Stimulated activated CD8-positive, alpha-beta memory T cell treated with anti-CD3 and anti-CD28 coated beads, Interleukin-15, amount 100 ng/mL, for 4 hours (primary cell): ENCODE results near the gene OR51T1.
"Not testable (repeated sequence)": the region's sequence is repeated elsewhere in the genome, so short reads cannot be mapped to it uniquely, and the experiment has no call there.

Experiments
- DNase-seq, 2 donors: peaks; one replicate each; pipeline ENCODE4 v3.0.0-alpha.2; 2020; ENCODE audit warnings: low read depth in 2 of 2

The OR51T1 gene, protein sequence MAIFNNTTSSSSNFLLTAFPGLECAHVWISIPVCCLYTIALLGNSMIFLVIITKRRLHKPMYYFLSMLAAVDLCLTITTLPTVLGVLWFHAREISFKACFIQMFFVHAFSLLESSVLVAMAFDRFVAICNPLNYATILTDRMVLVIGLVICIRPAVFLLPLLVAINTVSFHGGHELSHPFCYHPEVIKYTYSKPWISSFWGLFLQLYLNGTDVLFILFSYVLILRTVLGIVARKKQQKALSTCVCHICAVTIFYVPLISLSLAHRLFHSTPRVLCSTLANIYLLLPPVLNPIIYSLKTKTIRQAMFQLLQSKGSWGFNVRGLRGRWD

DNA sequence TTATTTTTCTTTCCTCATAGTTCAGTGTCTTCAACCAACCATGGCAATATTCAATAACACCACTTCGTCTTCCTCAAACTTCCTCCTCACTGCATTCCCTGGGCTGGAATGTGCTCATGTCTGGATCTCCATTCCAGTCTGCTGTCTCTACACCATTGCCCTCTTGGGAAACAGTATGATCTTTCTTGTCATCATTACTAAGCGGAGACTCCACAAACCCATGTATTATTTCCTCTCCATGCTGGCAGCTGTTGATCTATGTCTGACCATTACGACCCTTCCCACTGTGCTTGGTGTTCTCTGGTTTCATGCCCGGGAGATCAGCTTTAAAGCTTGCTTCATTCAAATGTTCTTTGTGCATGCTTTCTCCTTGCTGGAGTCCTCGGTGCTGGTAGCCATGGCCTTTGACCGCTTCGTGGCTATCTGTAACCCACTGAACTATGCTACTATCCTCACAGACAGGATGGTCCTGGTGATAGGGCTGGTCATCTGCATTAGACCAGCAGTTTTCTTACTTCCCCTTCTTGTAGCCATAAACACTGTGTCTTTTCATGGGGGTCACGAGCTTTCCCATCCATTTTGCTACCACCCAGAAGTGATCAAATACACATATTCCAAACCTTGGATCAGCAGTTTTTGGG lies at the start of gene OR51T1:
Gene OR51T1 (plus strand): TSS at position 41 of the 641 bp plus-strand sequence. CDS start 0 bp downstream, at position 41.
- no peak for DNase-seq

DNA sequence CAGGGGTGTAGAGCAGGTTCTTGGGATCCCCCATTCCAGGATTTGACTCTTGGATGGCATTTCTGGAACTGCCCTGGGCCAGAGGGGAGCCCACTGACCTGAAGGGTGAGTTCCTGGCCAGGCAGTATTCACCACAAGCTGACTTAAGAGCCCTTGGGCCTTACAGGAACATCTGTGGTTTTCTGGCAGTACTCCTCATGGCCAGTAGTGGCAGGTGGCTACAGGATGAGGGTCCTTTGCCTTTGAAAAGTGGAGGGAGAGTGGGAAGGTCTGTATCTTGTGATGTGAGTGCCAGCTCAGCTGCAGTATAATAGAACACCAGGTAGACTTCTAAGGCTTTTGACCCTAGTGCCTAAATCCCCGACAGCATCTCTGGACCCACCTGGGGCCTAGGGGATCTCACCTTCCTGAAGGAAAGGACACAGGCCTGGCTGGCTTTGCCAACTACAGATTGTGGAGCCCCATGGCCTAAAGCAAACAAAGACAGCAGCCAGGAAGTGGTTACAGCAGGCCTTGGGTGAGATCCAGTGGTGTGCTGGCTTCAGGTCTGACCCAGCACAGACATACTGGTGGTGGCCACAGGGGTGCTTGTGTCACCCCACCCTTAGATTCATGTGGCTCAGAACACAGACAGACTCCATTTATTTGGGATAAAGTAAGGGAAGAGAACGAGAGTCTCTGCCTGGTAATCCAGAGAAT lies 41.7 kb upstream of the OR51T1 start:
- no peak for DNase-seq

DNA sequence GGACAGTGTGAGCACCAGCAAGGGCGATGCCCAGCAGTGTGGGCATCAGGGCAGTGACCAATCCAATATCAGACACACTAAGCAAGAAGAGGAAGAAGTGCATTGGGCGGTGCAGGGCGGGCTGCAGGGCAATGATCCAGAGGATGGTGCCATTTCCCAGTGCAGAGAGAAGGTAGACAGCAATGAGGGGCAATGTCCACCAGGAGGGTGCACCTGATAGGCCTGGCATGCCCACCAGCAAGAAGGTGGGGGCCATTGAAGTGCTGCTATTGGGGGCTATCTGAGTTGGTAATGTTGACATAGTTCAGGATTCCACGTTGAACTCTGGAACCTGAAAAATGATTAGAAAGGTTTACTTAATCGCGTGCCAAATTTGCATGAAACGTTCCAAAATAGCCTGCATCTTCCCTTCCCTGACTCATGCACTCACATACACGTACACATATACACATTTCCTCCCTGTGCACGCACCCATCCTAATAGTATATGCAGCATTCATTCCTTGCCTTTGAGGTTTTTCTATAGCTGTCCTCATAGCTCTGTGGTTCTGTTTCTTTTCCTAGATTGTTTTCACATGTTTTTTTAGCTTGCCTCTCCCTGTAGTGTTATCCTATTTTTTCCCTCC lies 32.7 kb upstream of the OR51T1 start, which contains the start of gene OR51S1:
Gene OR51S1 (minus strand): TSS at position 301 of the 625 bp plus-strand sequence. CDS start 0 bp downstream, at position 301.
- DNase-seq: no peak

DNA sequence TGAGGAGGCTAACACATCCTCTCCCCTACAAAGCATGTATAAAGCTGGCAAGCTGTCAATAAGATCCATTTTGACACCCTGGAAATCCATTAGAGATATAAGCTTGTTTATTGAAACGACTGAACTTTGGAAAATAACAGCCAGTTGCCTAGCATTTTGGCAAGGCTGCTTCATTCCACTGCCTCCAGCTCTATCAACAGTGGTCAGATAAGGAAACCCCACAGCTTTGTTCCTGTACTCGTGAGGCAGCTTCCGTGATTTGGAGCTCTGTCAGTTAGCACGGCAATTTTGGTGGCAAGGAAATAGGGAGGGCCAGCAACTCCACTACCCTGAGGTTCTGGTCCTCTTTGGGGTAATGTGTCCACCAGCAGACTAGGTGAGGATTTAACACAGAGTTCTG lies 30.7 kb upstream of the OR51T1 start:
- DNase-seq: no peak

DNA sequence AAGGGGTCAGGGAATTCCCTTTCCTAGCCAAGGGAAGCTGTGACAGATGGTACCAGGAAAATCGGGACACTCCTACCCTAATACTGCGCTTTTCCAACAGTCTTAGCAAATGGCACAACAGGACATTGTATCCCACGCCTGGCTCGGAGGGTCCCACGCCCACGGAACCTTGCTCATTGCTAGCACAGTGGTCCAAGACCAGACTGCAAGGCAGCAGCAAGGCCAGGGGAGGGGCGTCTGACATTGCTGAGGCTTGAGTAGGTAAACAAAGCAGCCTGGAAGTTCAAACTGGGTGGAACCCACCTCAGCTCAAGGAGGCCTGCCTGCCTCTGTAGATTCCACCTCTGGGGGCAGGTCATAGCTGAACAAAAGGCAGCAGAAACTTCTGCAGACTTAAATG lies 27.4 kb upstream of the OR51T1 start:
- not testable (repeated sequence) for DNase-seq

DNA sequence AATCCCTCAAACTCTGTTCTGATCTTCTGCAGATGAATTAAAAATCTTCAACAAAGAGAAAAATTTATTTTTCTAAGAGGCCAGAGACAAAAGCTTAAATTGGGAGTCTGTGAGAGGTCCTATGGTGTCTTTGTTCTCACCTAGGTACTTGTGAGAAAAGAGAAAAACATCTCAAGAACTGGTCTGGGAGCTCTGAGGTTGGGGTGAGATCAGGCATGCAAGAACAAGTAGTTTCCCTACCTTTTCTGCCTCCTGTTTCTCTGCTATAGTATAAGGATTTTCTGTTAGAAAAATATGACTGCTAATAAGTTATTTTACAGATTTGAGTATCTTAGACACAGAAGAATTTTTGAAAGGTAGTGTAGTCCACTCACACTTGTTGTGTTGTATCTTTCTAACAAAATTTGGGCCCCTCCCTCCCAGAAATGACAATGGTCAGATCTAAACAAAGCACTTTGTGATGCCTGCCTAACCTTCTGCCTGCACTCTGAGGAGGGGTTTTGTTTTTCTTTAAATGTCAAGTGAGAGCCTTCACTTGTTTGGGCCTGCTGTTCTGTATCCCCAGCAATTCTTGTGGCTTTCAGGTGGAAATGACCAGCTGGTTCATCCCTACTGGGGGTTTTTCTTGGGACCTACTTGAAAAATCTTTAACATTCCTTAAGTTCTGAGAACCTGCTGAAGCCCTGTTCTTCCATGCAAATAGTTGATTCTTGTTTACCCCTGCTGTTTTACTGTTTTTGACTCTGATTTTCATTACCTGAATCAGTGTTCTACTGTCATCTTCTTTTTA lies 19.1 kb upstream of the OR51T1 start:
- DNase-seq: no peak

DNA sequence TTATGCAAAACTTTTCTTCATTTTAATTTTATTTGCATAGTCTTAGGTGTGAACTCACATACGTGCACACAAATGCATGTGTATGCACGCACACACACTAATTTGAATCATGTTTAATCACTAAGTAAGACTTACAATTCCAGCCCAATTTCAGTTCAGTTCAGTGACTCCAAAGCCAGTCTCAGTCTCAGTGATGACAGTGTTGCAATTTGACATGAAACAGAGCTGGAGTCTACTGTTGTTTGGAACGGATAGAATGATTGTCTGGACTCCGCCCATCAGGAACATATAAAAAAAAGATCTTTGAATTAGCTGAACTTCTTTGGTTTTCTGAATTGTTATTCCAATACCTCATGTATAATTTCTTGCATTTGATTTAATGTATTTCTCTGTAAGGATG lies 17.8 kb upstream of the OR51T1 start:
- DNase-seq: no peak

DNA sequence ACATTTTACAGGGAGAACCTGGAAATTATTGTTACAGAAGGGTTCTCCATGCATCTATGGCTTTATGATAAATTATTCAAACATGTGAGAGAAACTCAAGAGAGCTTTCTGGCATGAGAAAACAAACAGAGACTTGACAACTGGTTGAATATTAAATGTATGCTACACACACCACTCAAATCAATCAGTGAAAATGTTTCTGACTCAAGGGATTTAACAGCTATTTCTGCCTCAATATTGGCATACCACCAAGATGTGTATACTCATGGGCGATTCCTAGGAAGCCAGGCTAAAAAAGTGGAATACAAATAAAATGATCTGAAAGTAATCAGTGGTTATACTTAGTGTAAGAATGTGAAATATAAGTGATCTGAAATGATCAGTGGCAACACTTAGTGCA lies 15.8 kb upstream of the OR51T1 start:
- no peak for DNase-seq

DNA sequence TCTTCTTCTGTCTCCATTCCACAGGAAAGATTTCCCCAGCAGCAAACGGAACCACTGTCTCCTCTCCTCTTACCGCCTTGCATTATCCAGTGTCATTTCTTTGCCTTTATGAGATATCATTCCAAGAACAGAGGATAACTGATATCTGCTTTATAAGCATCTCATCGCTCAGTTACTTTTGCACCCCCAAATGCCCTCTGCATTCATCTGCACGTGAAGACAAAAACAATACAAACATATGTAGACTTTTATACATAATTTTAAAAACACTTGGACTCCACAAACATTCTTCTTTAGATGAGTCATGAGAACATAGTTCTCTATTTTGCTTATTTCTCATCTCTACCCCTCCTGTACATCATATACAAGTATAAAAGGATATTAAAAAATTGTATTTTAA lies 512 bp upstream of the OR51T1 start:
- no peak for DNase-seq

DNA sequence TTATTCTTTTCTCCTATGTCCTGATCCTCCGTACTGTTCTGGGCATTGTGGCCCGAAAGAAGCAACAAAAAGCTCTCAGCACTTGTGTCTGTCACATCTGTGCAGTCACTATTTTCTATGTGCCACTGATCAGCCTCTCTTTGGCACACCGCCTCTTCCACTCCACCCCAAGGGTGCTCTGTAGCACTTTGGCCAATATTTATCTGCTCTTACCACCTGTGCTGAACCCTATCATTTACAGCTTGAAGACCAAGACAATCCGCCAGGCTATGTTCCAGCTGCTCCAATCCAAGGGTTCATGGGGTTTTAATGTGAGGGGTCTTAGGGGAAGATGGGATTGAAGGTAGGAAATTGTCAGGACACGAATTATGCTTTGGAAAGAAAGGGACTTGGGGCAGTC lies 843 bp downstream of the OR51T1 start:
- DNase-seq: no peak

DNA sequence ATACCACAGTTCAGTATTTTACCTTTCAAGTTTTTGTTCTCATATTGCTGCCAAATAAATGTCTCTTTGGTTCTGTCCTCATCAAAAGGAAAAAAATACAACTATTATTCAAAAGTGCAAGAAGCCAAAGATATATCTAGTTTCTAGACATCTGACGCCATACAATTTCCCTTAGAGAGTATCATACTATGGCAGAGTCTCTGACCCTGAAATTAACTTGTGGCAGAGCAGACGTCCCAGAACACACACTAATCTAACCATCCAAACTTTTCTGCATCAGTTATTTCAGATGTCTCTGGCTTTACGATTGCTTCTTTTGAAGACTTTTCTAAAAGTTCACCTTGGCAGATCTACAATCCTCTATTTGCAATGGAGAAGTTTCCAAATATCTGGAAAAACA lies 2.7 kb downstream of the OR51T1 start:
- no peak for DNase-seq

DNA sequence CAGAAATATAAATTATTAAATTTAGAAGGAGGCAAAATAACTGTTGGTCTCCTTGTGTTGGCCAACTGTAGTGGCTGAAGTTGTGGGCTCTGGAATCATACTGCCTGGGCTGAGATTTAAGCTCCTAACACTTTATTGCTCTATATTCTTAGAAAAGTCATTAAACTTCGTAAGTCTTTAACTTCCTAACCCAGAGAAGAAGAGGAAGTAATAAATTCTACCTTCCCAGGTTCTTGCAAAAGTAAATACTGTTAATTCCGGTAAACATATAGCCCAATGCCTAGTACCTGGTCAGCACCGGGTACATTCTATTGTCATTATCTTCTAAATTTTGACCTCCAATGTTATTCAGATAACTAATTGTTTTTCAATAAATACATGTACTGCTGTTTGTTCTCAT lies 4.5 kb downstream of the OR51T1 start:
- no peak for DNase-seq

DNA sequence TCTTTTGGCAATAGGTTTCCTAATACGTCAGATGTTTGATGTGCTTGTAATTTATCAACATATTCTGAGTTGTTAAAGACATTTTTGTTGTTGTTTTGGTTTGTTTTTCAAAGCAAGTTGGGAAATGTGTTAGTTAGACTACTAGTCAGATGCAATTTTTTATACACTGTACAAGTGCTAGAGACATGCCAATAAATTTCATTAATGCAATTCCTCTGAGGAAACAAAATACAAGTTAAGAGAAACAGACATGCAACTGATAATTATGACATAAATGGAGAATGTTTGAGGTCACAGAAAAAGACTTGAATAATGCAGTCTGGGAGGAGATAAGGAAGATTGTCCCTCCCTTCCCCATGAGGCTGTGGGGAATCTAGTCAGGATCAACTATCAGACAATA lies 5.9 kb downstream of the OR51T1 start:
- DNase-seq: no peak

DNA sequence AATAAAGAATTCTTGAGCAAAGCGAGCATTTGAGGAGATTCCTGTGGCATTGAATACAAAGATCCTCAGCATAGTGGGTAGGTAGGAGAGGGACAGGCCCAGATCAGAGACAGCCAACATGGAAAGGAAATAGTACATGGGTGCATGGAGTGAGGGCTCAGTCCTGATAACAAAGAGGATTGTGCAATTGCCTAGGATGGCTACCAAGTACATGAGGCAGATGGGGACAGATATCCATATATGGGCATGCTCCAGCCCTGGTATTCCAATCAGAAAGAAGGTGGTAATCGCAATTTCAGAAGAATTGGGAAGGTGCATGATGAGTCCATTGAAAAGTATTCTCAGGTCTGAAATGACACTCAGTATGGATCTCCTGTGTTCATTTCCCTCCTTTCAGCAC lies 8.6 kb downstream of the OR51T1 start:
- DNase-seq: no peak

DNA sequence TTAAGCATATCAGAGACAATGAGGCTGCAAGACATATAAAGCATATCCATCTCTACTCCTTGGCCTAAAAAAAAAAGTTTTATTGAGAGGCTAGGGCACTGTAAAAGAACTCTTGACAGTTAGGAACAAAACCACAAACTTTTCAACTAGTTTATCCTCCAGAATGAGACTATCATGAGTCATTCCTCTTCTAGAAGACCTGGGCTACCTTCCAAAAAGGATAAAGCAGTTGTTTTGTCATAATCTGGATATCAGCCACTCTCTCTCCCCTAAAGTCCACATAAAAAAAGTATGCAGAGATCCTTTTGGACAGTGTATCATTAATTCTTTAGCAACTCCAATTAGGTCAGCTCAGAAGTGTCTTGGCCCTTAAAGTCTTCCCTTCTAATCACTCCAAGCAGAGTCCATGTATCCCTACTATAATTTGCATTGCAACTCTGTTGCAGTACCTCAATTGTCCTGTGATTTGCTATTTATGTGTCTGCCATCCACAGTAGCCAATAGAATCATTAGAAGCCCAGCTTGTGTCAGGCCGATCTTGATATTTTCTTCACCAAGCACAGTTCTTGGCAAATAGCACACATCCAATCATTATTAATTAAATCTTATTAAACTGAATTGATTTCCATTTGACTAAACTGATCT lies 10.4 kb downstream of the OR51T1 start:
- no peak for DNase-seq

DNA sequence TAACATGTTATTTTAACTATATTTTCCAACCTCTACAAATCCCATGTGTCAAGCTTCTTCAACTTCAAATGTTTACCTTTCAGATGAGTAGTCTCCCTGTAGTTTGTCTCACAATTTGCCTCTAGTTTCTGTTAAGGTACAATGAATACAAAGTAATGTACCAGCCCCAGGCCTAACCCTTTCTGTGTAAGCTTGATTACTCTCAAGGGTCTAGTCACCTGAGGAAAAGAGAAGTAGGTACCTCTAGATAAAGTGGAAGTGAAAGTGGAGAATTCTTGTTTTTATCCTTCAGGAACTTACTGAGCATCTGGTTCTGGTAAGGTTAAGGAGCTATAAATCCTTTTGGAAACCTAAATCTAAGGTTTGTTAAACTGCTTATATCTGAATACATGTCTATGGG lies 21.8 kb downstream of the OR51T1 start, which contains the start of gene OR51A7:
Gene OR51A7 (plus strand): TSS at position 300 of the 400 bp plus-strand sequence. CDS start 3,587 bp downstream, outside the sequence.
- DNase-seq: no peak

DNA sequence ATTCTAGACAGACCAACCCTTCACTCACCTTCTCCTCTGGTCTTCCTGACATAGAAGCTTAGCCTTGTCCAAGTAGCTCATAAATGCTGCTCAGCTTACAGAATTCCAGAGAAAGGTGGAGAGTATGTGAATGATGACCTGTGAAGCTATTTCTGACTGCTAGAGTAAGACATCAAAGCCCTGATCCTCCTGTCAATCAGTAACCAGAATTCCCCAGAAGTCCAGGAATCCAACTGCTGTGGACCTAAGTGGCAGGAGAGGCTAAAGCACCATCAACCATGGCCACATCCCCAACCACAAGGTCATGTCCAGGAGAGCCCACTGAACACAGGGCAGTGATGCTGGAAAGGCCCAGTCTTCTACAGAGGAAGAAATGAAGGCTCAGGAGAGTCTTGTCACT lies 34.9 kb downstream of the OR51T1 start:
- no peak for DNase-seq

DNA sequence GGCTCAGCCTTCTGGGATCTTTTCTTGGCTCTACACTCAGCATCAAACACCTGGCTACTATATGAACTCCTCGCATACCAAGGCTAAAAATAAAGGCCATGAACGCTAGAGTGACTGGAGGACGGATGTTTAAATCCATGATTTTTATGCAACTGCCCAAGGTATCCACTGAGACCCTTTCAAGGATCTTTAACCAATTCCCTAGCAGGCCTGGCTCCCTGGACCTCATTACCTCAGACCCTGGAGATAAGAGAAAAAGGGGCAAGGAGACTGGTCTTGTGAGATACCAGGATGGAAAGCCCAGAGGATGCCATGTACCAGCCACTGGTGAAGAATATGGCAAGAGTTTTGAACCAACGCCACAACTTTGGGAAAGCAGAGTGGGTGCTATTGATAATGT lies 37.5 kb downstream of the OR51T1 start, which contains the start of gene OR51G2:
Gene OR51G2 (minus strand): TSS at position 101 of the 400 bp plus-strand sequence. CDS start 3,687 bp downstream, outside the sequence.
- no peak for DNase-seq

DNA sequence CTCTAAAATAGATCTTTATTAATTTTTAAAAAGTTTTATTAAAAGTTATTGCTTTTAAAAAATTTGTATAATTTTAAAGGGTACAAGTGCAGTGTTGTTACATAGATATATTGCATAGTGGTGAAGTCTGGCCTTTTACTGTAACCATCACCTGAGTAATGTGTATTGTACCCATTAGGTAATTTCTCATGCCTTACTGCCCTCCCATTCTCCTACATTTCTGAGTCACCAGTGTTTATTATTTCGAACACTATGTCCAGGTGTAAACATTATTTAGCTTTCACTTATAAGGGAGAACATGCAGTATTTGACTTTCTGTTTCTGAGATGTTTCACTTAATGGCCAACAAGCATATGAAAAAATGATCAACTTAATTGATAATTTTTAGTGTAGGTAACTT lies 40.1 kb downstream of the OR51T1 start:
- DNase-seq: no peak

DNA sequence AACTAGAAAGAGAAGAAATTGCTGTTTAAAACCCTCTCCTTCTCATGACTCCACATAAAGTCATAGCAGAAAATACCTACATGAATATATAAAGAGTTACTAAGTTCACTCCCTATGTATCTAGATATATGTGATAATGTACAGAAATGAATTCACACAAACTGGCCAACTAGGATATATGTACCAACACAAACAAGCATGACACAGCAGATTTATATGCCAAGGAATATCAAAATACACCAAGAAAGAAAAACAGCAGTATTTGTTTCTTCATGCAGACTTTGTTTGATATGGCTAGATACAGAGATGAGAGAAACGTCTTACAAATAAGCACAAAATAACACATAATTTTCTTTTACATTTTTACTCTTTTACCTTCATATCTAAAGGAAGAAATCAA lies 40.6 kb downstream of the OR51T1 start:
- DNase-seq: no peak

DNA sequence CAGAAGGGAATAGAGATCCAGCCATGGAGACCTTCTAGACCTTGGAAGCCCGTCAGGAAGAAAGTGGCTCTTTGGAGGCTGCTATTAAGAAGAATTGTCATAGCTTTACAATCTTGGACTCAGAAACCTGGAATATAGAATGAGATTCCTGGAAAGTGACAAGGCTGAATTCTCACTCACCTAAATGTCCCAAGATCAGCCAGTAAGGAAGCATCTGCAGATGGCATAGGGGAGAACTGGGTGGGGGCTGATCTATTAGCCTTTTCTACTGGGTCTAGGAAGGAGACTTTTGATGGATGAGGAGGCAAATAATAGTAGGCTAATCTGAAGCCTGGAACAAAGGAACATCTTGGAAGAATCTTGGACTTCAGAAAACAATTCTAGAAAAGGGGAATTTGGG lies 42.5 kb downstream of the OR51T1 start, which contains the start of gene OR51G1:
Gene OR51G1 (minus strand): TSS at position 101 of the 400 bp plus-strand sequence. CDS start 0 bp downstream, at position 101.
- no peak for DNase-seq
